ENCODE measurements around the gene NGB.

The NGB gene

GRCh38 chr14:77290705-77291104, 19.7 kb upstream of the NGB start:
- no peaks in the 10 kb centered on the region for H3K27me3 ChIP-seq (ENCODE audit: insufficient read depth, low read length, poor library complexity, severe bottlenecking)
- no peak overlapping the region for H3K4me2 ChIP-seq (ENCODE audit: low read depth, low read length, poor library complexity, severe bottlenecking)
- TF ChIP-seq, protein P1, sequence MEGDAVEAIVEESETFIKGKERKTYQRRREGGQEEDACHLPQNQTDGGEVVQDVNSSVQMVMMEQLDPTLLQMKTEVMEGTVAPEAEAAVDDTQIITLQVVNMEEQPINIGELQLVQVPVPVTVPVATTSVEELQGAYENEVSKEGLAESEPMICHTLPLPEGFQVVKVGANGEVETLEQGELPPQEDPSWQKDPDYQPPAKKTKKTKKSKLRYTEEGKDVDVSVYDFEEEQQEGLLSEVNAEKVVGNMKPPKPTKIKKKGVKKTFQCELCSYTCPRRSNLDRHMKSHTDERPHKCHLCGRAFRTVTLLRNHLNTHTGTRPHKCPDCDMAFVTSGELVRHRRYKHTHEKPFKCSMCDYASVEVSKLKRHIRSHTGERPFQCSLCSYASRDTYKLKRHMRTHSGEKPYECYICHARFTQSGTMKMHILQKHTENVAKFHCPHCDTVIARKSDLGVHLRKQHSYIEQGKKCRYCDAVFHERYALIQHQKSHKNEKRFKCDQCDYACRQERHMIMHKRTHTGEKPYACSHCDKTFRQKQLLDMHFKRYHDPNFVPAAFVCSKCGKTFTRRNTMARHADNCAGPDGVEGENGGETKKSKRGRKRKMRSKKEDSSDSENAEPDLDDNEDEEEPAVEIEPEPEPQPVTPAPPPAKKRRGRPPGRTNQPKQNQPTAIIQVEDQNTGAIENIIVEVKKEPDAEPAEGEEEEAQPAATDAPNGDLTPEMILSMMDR (conservative IDR thresholded peaks at IDR 0.05; ENCODE audit: low read length): peak; percentile 35; the same call in 1 of the 2 replicates
- no peak for TF ChIP-seq EZH2phosphoT487 (IDR thresholded peaks at IDR 0.05; ENCODE audit: borderline replicate concordance)
- no peaks in the 10 kb centered on the region for H3F3A ChIP-seq (ENCODE audit: low read depth)
- H3K4me1 ChIP-seq (ENCODE audit: insufficient read depth, low read length, poor library complexity, severe bottlenecking): no peaks in the 10 kb centered on the region
- no peak overlapping the region for H3K9ac ChIP-seq (ENCODE audit: low read depth, low read length, poor library complexity, severe bottlenecking)
- H3K4me3 ChIP-seq (ENCODE audit: low read length, poor library complexity, severe bottlenecking): no peak overlapping the region
- H2AFZ ChIP-seq (ENCODE audit: low read length): no peak overlapping the region
- peaks cover 32% of the 10 kb centered on the region; the same call in 1 of the 2 replicates for H3K36me3 ChIP-seq (ENCODE audit: insufficient read depth, low read length)
- H3K9me2 ChIP-seq (replicated peaks; ENCODE audit: low read depth, low read length): no peaks in the 10 kb centered on the region
- no peaks in the 10 kb centered on the region for H3K9me3 ChIP-seq (ENCODE audit: insufficient read depth, low read depth, low read length)
- H4K20me1 ChIP-seq (ENCODE audit: insufficient read depth, low read length, poor library complexity, severe bottlenecking): no peaks in the 10 kb centered on the region
- no peaks in the 10 kb centered on the region for H3K79me2 ChIP-seq (ENCODE audit: insufficient read depth, low read length)

DNA sequence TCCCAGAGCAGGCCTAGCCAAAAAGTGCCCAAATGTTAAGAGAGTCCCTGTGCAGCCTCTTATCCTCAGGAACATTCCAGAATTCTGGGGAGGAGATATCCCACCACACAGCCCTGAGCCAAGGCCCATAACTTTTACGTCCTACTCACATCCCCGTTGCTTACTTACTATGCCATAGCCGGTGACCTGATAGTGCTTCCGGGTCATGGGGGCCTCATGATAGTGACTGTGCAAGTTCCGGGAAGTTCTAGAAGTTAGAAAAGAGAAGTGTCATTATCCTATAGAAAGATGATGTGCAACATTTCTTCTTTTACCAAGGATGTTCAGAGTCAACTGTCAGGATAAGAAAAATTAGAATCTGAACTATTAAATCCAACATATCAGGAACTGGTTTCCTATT, 15.6 kb upstream of the NGB start:
- H4K20me1 ChIP-seq (ENCODE audit: insufficient read depth, low read length, poor library complexity, severe bottlenecking): no peaks in the 10 kb centered on the region
- H3K27me3 ChIP-seq (ENCODE audit: insufficient read depth, low read length, poor library complexity, severe bottlenecking): no peaks in the 10 kb centered on the region
- TF ChIP-seq EZH2phosphoT487 (IDR thresholded peaks at IDR 0.05; ENCODE audit: borderline replicate concordance): no peak
- TF ChIP-seq, protein P1 (conservative IDR thresholded peaks at IDR 0.05; ENCODE audit: low read length): no peak
- H3K4me3 ChIP-seq (ENCODE audit: low read length, poor library complexity, severe bottlenecking): no peak overlapping the region
- H3K79me2 ChIP-seq (ENCODE audit: insufficient read depth, low read length): no peaks in the 10 kb centered on the region
- H3K9me3 ChIP-seq (ENCODE audit: insufficient read depth, low read depth, low read length): no peaks in the 10 kb centered on the region
- no peak overlapping the region for H3K4me2 ChIP-seq (ENCODE audit: low read depth, low read length, poor library complexity, severe bottlenecking)
- H2AFZ ChIP-seq (ENCODE audit: low read length): no peak overlapping the region
- no peak overlapping the region for H3K9ac ChIP-seq (ENCODE audit: low read depth, low read length, poor library complexity, severe bottlenecking)
- H3K9me2 ChIP-seq (replicated peaks; ENCODE audit: low read depth, low read length): no peaks in the 10 kb centered on the region
- H3F3A ChIP-seq (ENCODE audit: low read depth): no peaks in the 10 kb centered on the region
- no peaks in the 10 kb centered on the region for H3K4me1 ChIP-seq (ENCODE audit: insufficient read depth, low read length, poor library complexity, severe bottlenecking)
- H3K36me3 ChIP-seq (ENCODE audit: insufficient read depth, low read length): peaks cover 48% of the 10 kb centered on the region; the same call in 1 of the 2 replicates

DNA sequence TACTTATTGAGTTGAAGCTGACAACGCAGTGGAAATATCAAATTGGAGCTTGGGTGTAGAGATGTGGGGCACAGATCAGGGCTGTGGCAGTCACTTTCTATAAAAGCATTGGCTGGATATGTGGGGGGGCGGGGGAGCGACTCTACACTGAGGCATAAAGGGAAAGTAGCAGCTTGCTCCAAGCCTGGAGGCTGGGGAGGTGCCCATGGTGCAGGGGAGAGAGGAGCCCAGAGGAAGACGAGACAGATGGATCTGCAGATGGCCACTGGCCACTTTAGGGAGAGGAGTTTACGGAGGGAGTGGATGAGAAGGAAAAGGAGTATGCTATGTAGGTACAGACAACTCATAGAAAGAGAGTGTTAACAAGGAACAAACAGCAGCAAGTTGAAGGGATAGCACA, 13.5 kb upstream of the NGB start:
- H3K4me3 ChIP-seq (ENCODE audit: low read length, poor library complexity, severe bottlenecking): no peak overlapping the region

DNA sequence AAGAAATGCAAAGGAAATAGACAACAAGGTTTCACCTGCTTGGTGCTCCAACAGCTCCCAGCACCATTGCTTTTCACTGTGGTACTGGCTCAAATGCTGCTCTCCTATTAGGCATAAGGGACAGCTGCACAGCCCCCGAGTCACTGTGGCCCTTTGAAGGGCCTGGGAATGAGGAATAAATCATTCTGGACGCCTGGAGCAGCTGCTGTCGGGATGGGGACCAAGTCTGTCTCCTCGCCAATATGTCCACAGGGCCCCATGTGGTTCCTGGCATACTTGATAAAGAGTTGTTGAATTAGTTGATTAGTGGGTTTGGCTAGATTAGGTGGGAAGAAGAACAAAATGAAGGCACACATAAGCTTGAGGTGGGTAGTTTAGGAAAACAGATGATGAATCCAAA, 13.1 kb upstream of the NGB start:
- Histone ChIP-seq H3K4me1 (ENCODE audit: insufficient read depth, low read length, poor library complexity, severe bottlenecking) (no peaks in the 10 kb centered on the region), H3K9me3 (ENCODE audit: insufficient read depth, low read depth, low read length) (no peaks in the 10 kb centered on the region), H3F3A (ENCODE audit: low read depth) (no peaks in the 10 kb centered on the region), H3K9me2 (replicated peaks; ENCODE audit: low read depth, low read length) (no peaks in the 10 kb centered on the region), H3K4me3 (ENCODE audit: low read length, poor library complexity, severe bottlenecking) (no peak overlapping the region), H2AFZ (ENCODE audit: low read length) (no peak overlapping the region), H3K36me3 (ENCODE audit: insufficient read depth, low read length) (peaks cover 44% of the 10 kb centered on the region; the same call in 1 of the 2 replicates), H3K9ac (ENCODE audit: low read depth, low read length, poor library complexity, severe bottlenecking) (no peak overlapping the region), H4K20me1 (ENCODE audit: insufficient read depth, low read length, poor library complexity, severe bottlenecking) (no peaks in the 10 kb centered on the region), H3K27me3 (ENCODE audit: insufficient read depth, low read length, poor library complexity, severe bottlenecking) (no peaks in the 10 kb centered on the region), H3K4me2 (ENCODE audit: low read depth, low read length, poor library complexity, severe bottlenecking) (no peak overlapping the region), H3K79me2 (ENCODE audit: insufficient read depth, low read length) (no peaks in the 10 kb centered on the region)
- TF ChIP-seq EZH2phosphoT487 (IDR thresholded peaks at IDR 0.05; ENCODE audit: borderline replicate concordance): no peak
- TF ChIP-seq, protein P1 (conservative IDR thresholded peaks at IDR 0.05; ENCODE audit: low read length): no peak

More for the DNA sequence above, 13.5 kb upstream of the NGB start:
- Histone ChIP-seq H3K36me3 (ENCODE audit: insufficient read depth, low read length) (peaks cover 44% of the 10 kb centered on the region; the same call in 1 of the 2 replicates), H3F3A (ENCODE audit: low read depth) (no peaks in the 10 kb centered on the region), H2AFZ (ENCODE audit: low read length) (no peak overlapping the region), H3K9me3 (ENCODE audit: insufficient read depth, low read depth, low read length) (no peaks in the 10 kb centered on the region), H3K27me3 (ENCODE audit: insufficient read depth, low read length, poor library complexity, severe bottlenecking) (no peaks in the 10 kb centered on the region), H3K4me1 (ENCODE audit: insufficient read depth, low read length, poor library complexity, severe bottlenecking) (no peaks in the 10 kb centered on the region), H3K79me2 (ENCODE audit: insufficient read depth, low read length) (no peaks in the 10 kb centered on the region), H3K9me2 (replicated peaks; ENCODE audit: low read depth, low read length) (no peaks in the 10 kb centered on the region), H3K9ac (ENCODE audit: low read depth, low read length, poor library complexity, severe bottlenecking) (no peak overlapping the region), H4K20me1 (ENCODE audit: insufficient read depth, low read length, poor library complexity, severe bottlenecking) (no peaks in the 10 kb centered on the region), H3K4me2 (ENCODE audit: low read depth, low read length, poor library complexity, severe bottlenecking) (no peak overlapping the region)
- no peak for TF ChIP-seq EZH2phosphoT487 (IDR thresholded peaks at IDR 0.05; ENCODE audit: borderline replicate concordance)

All from Loucy (cell line).